Activated CD4-positive, alpha-beta T cell treated with anti-CD3 and anti-CD28 coated beads, Interleukin-2, amount 50 U/mL, for 4 hours (primary cell): ENCODE results near the gene SMIM24.
"Not testable (repeated sequence)": the region's sequence is repeated elsewhere in the genome, so short reads cannot be mapped to it uniquely, and the experiment has no call there.

ENCODE experiments used
- DNase-seq, 2 experiments: peaks; one replicate each; pipeline ENCODE4 v3.0.0-alpha.2; 2020

SMIM24 gene

GRCh38 chr19:3453840-3454239 lies 26.5 kb downstream of the SMIM24 start:
- DNase-seq = no peak

GRCh38 chr19:3452942-3453214 lies 27.4 kb downstream of the SMIM24 start:
- not testable (repeated sequence) for DNase-seq

GRCh38 chr19:3452171-3452941 lies 28.0 kb downstream of the SMIM24 start:
- DNase-seq = no peak

- no peak for DNase-seq
These were observed 28.9 kb downstream of the SMIM24 start for GRCh38 chr19:3451451-3451866.

- no peak for DNase-seq
These were observed 29.4 kb downstream of the SMIM24 start for GRCh38 chr19:3450796-3451411.

GRCh38 chr19:3448616-3449334 lies 31.6 kb downstream of the SMIM24 start:
- DNase-seq = no peak

GRCh38 chr19:3446657-3447056 lies 33.7 kb downstream of the SMIM24 start:
- DNase-seq = not testable (repeated sequence)

- no peak for DNase-seq
These were observed 35.6 kb downstream of the SMIM24 start for GRCh38 chr19:3444695-3445234.

- DNase-seq = no peak
These were observed 36.3 kb downstream of the SMIM24 start for GRCh38 chr19:3443840-3444694.

GRCh38 chr19:3442487-3443071 lies 37.7 kb downstream of the SMIM24 start:
- DNase-seq = no peak

GRCh38 chr19:3441986-3442329 lies 38.4 kb downstream of the SMIM24 start:
- DNase-seq = no peak

- DNase-seq = no peak
These were observed 39.0 kb downstream of the SMIM24 start for GRCh38 chr19:3441089-3441985.

GRCh38 chr19:3440082-3440481 lies 40.2 kb downstream of the SMIM24 start:
- peak; percentile 46 to 58 for DNase-seq

GRCh38 chr19:3434630-3435553 lies 45.4 kb downstream of the SMIM24 start:
- DNase-seq = peak; percentile 94 to 95

- DNase-seq = no peak
These were observed 46.4 kb downstream of the SMIM24 start for GRCh38 chr19:3433805-3434540.

GRCh38 chr19:3433313-3433712 lies 47.0 kb downstream of the SMIM24 start:
- no peak for DNase-seq

GRCh38 chr19:3431760-3432397 lies 48.4 kb downstream of the SMIM24 start:
- no peak for DNase-seq

- DNase-seq = not testable (repeated sequence)
These were observed 50.0 kb downstream of the SMIM24 start for GRCh38 chr19:3430366-3430680.

- no peak for DNase-seq
These were observed 53.9 kb downstream of the SMIM24 start for GRCh38 chr19:3426433-3426832.
